ENCODE results near the gene SLAMF8. TPM values are rescaled to one million over a fixed set of nuclear protein-coding genes. Genes with fewer than 3 reads are reported as not detected.

The SLAMF8 gene
- total RNA-seq, 1 donor from 2014 or later, result 34.6 TPM

DNA sequence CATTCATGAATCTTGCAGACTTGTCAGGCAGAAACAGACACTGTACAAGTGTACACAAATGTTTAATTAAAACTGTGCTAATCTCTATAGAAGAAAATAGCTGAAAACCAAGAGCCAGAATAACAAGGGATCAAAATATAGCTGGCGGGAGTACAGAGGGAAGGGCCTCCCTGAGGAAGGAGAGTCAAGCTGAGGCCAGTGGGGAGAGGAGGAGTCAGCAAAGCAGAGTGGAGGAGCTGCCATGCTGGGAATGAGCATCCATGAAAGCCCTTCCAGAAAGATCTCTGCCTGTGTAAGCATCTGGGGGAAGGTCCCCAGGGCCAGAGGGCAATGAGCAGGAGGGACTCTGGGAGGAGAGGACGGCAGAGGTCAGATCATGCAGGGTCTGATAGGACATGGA, 15.1 kb downstream of the SLAMF8 start:
- DNase-seq, result no peak
- H3K4me1 ChIP-seq, result no peaks in the 10 kb centered on the region
- no peaks in the 10 kb centered on the region for H3K9me3 ChIP-seq
- no peaks in the 10 kb centered on the region for H3K36me3 ChIP-seq
- no peak overlapping the region for H3K27ac ChIP-seq
- TF ChIP-seq, protein P1, sequence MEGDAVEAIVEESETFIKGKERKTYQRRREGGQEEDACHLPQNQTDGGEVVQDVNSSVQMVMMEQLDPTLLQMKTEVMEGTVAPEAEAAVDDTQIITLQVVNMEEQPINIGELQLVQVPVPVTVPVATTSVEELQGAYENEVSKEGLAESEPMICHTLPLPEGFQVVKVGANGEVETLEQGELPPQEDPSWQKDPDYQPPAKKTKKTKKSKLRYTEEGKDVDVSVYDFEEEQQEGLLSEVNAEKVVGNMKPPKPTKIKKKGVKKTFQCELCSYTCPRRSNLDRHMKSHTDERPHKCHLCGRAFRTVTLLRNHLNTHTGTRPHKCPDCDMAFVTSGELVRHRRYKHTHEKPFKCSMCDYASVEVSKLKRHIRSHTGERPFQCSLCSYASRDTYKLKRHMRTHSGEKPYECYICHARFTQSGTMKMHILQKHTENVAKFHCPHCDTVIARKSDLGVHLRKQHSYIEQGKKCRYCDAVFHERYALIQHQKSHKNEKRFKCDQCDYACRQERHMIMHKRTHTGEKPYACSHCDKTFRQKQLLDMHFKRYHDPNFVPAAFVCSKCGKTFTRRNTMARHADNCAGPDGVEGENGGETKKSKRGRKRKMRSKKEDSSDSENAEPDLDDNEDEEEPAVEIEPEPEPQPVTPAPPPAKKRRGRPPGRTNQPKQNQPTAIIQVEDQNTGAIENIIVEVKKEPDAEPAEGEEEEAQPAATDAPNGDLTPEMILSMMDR (IDR thresholded peaks at IDR 0.05), result no peak
- intact Hi-C loops (cut with DNase I), result no loop called here
- no peak for ATAC-seq
- H3K27me3 ChIP-seq, result no peaks in the 10 kb centered on the region
- no peak overlapping the region for H3K4me3 ChIP-seq

- no peaks in the 10 kb centered on the region for H3K36me3 ChIP-seq
- no peaks in the 10 kb centered on the region for H3K27me3 ChIP-seq
- intact Hi-C loops (cut with DNase I), result no loop called here
- TF ChIP-seq, protein P1 (IDR thresholded peaks at IDR 0.05), result no peak
- H3K27ac ChIP-seq, result no peak overlapping the region
- no peaks in the 10 kb centered on the region for H3K9me3 ChIP-seq
- ATAC-seq (no peak), DNase-seq (no peak)
- no peaks in the 10 kb centered on the region for H3K4me1 ChIP-seq
- no peak overlapping the region for H3K4me3 ChIP-seq
Measured at GRCh38 chr1:159843459-159843858, 16.8 kb downstream of the SLAMF8 start.

DNA sequence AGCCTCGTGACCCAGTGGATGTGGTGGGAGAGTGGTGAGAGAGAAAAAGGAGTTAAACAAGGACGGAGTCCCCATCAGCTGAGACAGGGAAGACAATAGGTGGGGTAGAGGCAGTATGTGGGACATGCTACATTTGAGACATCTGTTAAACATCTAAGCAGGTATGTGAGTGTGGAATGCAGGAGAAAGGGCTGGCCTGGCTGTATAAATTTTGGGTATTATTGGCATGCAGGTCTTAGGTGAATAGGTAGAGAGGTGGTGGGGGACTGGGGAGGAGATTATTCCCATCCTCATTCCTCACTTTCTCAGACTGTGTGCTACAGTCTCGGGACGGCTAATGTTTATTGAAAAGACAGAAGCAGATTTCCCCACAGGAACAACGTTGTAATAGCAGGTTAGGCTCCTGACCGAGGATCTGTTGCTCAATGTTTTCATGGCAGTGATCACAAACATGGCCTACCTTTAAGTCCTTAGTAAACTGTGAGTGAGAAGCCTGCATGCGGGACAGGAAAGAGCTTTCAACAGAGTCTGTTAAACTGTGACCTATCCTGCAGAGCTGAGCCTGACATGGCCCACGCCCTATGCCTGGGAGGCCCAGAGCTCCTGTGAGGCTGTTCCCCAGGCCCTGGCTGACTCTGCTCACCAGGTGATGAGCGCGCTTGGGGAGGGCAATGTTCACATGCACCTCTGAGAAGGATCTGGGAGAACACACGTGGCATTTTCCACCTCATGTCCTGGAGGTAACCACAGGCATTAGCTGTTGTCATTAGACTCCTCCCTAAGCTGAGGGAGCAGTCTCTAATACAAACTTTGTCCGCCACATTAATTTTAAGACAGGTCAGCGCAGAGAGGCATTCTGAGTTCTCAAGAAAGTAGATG, 19.3 kb downstream of the SLAMF8 start:
- H3K9me3 ChIP-seq, result no peaks in the 10 kb centered on the region
- H3K27ac ChIP-seq, result no peak overlapping the region
- no peaks in the 10 kb centered on the region for H3K36me3 ChIP-seq
- H3K4me3 ChIP-seq, result no peak overlapping the region
- peak; percentile 35 for ATAC-seq
- intact Hi-C loops (cut with DNase I), result no loop called here
- no peaks in the 10 kb centered on the region for H3K27me3 ChIP-seq
- TF ChIP-seq, protein P1 (IDR thresholded peaks at IDR 0.05), result no peak
- H3K4me1 ChIP-seq, result no peaks in the 10 kb centered on the region
- no peak for DNase-seq

- TF ChIP-seq, protein P1 (IDR thresholded peaks at IDR 0.05), result no peak
- DNase-seq (no peak), ATAC-seq (no peak)
- H3K9me3 ChIP-seq, result no peaks in the 10 kb centered on the region
- H3K36me3 ChIP-seq, result no peaks in the 10 kb centered on the region
- no peaks in the 10 kb centered on the region for H3K27me3 ChIP-seq
- no peak overlapping the region for H3K27ac ChIP-seq
- H3K4me1 ChIP-seq, result no peaks in the 10 kb centered on the region
- no peak overlapping the region for H3K4me3 ChIP-seq
- intact Hi-C loops (cut with DNase I), result no loop called here
Measured at GRCh38 chr1:159847231-159847630, 20.6 kb downstream of the SLAMF8 start.

DNA sequence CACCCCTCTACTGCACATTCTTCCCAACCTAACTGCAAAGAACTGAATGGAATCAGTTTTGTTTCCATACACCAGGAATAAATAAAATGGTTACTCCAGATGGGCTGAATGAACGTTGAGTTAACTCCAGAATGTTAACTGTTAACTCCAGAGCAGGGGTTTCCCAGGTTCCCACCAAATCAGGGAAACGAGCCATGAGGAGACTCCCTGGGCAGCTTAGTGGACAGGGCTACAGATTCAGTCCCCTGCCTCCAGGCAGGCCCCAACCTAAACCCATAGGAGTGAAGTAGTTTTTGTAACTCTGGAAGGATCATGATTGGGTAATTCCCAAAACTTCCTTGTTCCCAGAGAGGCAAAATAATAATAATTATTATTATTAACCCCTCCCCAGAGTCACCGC, 21.7 kb downstream of the SLAMF8 start:
- no peaks in the 10 kb centered on the region for H3K27me3 ChIP-seq
- H3K4me1 ChIP-seq, result peaks cover 10% of the 10 kb centered on the region
- no peak overlapping the region for H3K4me3 ChIP-seq
- ATAC-seq, result no peak
- H3K36me3 ChIP-seq, result no peaks in the 10 kb centered on the region
- no peaks in the 10 kb centered on the region for H3K9me3 ChIP-seq
- DNase-seq, result no peak
- TF ChIP-seq, protein P1 (IDR thresholded peaks at IDR 0.05), result no peak
- no peak overlapping the region for H3K27ac ChIP-seq
- intact Hi-C loops (cut with DNase I), result no loop called here
